ENCODE results near the gene BET1.

DNA sequence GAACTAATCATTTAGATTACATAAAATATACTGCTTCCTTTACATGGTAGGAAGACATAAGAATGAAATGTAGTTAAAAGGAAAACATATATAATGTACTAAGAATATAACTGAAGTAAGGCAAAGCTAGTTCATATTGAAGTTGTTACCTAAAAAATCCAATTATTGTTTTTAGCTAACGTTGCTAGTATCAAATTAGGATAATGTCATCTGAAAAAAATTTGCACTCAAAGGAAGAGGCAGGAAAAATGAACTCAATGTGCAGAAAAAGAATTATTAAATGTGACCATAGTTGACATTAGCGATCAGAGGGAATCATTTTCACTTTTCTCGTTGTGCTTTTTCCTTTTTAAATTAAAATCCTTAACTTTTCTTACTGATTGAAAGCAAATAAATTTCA, 1.6 kb upstream of the BET1 start:
- TF ChIP-seq, protein P1, sequence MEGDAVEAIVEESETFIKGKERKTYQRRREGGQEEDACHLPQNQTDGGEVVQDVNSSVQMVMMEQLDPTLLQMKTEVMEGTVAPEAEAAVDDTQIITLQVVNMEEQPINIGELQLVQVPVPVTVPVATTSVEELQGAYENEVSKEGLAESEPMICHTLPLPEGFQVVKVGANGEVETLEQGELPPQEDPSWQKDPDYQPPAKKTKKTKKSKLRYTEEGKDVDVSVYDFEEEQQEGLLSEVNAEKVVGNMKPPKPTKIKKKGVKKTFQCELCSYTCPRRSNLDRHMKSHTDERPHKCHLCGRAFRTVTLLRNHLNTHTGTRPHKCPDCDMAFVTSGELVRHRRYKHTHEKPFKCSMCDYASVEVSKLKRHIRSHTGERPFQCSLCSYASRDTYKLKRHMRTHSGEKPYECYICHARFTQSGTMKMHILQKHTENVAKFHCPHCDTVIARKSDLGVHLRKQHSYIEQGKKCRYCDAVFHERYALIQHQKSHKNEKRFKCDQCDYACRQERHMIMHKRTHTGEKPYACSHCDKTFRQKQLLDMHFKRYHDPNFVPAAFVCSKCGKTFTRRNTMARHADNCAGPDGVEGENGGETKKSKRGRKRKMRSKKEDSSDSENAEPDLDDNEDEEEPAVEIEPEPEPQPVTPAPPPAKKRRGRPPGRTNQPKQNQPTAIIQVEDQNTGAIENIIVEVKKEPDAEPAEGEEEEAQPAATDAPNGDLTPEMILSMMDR (IDR thresholded peaks at IDR 0.05): no peak
- no peak for TF ChIP-seq POLR2A (IDR thresholded peaks at IDR 0.05)

All from esophagus squamous epithelium (tissue), 4 donors.